ENCODE data around the gene BRICD5. TPM values are rescaled to one million over a fixed set of nuclear protein-coding genes. Genes with fewer than 3 reads are reported as not detected.
"Not testable (repeated sequence)": the region's sequence is repeated elsewhere in the genome, so short reads cannot be mapped to it uniquely, and the experiment has no call there.

Gene BRICD5
- 15.2 TPM for total RNA-seq

DNA sequence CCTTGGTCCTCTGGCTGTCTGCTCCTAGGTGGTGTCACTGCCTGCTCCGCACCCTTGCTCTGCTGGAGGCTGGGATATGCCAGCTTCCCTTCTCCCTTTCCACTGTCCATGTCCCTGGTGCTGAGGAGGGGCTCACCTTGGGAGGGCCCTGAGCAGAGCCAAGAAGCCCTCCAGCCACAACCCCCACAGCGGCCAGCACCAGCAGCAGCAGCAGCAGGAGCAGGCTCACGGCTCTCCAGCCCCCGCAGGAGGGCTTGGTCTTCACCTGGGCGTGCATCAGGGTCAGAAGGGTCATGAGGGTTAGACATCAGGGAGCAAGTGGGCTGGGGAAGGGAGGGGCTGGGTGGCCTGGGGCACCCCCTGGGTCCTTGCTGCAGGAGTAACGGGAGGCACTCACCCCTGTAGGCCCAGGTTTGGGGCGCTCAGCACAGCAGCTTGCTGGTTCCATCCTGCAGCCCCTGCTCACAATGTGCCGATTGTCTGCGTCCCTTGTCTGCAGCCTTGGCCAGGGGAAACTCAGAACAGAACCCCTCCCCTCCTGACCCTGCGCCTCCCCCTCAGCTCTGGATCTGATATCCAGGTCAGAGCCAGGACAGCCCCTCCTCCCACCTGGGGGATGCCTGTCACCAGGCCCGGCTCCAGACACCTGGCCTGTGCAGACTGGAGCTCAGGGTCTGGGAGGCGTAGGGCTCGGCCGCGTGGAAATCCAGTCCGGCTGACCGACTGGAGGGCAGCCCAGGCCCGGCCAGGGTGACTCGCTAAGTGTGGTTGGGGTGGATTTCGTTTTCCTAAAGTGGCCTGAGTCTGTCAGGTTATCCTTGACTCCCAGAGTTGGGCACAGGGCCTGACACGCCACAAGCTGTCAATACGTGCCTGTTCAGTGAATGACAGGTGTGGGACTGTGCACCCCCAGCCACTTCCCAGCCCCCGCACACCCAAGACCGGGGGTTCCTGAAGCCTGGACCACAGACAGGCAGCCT, at the start of gene BRICD5:
Gene BRICD5 (minus strand): TSS at position 478 of the 980 bp plus-strand sequence. CDS start 30 bp downstream, at position 448.
- no peak for DNase-seq (ENCODE audit: low spot score)

- DNase-seq (ENCODE audit: low spot score) = no peak
Measured at GRCh38 chr16:2260250-2260649, 49.6 kb upstream of the BRICD5 start.

GRCh38 chr16:2258530-2258929, 47.9 kb upstream of the BRICD5 start:
- not testable (repeated sequence) for DNase-seq (ENCODE audit: low spot score)

- DNase-seq (ENCODE audit: low spot score) = no peak
Measured at GRCh38 chr16:2257726-2258125, 47.1 kb upstream of the BRICD5 start.

- DNase-seq (ENCODE audit: low spot score) = no peak
Measured at GRCh38 chr16:2256531-2257140, 46.0 kb upstream of the BRICD5 start.

DNA sequence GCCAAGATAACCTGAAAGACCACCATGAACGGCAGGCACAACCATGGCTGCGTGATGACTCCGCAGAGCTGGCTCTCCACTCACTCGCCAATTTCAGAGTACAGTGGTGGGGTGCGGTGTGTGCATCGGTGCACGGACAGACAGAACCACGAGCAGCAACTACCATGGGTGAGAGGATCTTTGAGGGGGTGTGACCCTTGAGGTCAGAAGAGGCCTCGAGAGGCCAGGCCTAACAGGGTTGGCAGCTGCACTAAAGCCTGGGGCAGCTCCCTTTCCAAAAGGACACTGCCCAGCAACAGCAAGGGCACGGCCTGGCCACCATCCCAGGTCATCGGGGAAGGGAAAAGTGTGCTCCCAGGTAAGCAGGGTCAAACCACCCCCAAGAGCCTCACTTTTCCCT, 42.6 kb upstream of the BRICD5 start:
- DNase-seq (ENCODE audit: low spot score) = no peak

GRCh38 chr16:2252806-2253148, 42.1 kb upstream of the BRICD5 start:
- no peak for DNase-seq (ENCODE audit: low spot score)

DNA sequence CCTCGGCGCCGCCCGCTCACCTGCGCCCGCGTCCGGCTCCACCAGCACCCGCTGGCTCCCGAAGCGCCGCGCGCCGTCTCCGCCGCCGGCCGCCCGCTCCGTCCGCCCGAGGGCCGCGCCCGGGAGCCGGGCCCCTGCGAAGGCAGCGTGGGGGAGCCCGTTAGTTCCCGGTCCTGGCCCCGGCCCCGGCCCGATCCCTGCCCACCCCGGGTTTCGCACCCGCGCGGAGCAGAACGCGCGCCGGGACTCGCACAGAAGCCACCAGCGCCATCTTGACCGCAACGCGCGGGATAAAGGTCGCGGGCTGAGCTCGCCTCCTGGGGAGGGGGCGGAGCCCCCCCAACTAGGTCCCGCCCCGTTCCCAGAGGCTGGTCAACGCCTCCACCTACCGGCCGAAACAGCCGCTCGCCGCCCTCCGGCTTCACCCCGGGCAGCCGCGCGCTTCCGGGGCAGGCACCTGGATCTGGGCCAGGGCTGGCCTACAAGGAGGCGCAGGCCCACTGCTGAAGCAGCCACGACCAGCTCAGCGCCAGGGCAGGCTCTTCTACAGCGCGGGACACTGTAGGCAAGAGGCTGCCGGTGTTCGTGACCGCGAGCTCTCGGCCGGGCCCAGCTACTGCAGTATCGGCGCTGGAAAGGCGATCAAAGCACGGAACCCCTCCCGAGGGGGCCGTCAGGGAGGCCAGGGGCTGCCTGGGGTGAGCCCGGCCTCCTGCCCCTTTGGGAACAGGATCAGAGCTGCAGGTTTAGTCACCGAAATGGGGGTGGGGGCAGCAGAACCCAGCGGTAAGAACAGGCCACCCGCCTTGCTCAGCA, 40.8 kb upstream of the BRICD5 start, which contains the start of gene ECI1:
Gene ECI1 (minus strand): TSS at position 292 of the 816 bp plus-strand sequence. CDS start 21 bp downstream, at position 271.
- DNase-seq (ENCODE audit: low spot score) = peak; percentile 95

GRCh38 chr16:2250652-2251295, 40.1 kb upstream of the BRICD5 start:
- no peak for DNase-seq (ENCODE audit: low spot score)

DNA sequence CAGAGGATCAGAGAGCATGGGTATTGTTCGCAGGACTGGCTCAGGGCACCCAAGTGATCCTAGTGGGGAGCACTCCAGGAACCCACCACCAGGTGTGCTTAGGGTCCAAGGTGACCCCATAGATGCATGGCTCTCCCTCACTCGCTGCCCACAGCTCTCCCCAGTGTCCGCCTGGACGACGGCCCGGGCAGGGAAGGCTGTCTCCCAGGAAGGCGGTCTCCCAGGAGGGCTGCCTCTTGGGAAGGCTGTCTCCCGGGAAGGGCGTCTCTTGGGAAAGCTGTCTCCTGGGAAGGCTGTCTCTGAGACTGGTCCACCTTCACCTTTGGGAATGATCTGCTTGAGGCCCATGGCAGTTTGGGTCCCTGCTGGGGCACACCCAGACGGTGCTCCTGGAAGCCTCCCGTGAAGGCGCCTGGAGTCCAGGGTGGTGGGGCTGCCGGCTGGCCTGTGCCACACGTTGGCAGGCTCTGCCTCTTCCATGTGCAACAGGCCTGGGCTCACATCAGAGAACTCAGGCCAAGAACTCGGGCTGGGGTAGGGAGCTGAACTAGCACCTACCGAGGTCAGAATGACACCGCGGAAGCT, 35.7 kb upstream of the BRICD5 start:
- DNase-seq (ENCODE audit: low spot score) = no peak

GRCh38 chr16:2244926-2245795, 34.5 kb upstream of the BRICD5 start:
- no peak for DNase-seq (ENCODE audit: low spot score)

- no peak for DNase-seq (ENCODE audit: low spot score)
Measured at GRCh38 chr16:2244301-2244700, 33.6 kb upstream of the BRICD5 start.

- no peak for DNase-seq (ENCODE audit: low spot score)
Measured at GRCh38 chr16:2243781-2244180, 33.1 kb upstream of the BRICD5 start.

GRCh38 chr16:2243031-2243528, 32.4 kb upstream of the BRICD5 start:
- no peak for DNase-seq (ENCODE audit: low spot score)

DNA sequence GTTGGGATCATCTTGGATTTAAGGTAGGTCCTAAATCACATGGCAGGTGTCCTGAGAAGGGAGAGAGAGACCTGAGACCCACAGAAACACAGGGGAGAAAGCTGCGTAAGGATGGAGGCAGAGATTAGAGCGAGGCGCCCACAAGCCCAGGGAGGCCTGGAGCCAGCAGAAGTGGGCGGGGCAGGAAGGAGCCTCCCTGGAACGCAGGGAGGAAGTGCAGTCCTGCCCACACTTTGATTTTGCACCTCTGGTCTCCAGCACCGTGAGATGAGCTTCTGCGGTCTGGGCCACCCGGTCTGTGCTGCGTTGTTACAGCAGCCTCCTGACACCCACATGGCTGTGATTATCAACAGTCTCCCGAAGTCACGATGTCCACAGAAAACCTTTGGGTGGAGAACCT, 31.9 kb upstream of the BRICD5 start:
- DNase-seq (ENCODE audit: low spot score) = no peak

DNA sequence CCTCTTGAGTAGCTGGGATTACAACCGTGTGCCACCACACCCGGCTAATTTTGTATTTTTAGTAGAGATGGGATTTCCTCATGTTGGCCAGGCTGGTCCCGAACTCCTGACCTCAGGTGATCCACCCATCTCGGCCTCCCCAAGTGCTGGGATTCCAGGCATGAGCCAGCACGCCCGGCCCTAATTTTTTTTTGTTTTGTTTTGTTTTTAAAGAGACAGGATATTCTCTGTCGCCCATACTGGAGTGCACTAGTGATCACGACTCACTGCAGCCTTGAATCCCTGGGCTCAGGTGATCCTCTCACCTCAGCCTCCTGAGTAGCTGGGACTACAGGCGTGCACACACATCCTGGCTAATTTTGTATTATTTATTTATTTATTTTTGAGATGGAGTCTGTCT, 29.7 kb upstream of the BRICD5 start:
- DNase-seq (ENCODE audit: low spot score) = not testable (repeated sequence)

- DNase-seq (ENCODE audit: low spot score) = no peak
Measured at GRCh38 chr16:2238838-2239675, 28.4 kb upstream of the BRICD5 start.

- DNase-seq (ENCODE audit: low spot score) = no peak
Measured at GRCh38 chr16:2238150-2238837, 27.6 kb upstream of the BRICD5 start.

Data from mucosa of gallbladder (tissue), 1 donor.